ENCODE measurements around the gene SERTAD3. TPM values are rescaled to one million over a fixed set of nuclear protein-coding genes. Genes with fewer than 3 reads are reported as not detected.
"Not testable (repeated sequence)": the region's sequence is repeated elsewhere in the genome, so short reads cannot be mapped to it uniquely, and the experiment has no call there.

SERTAD3 gene
- total RNA-seq, 2 donors from 2014 or later = 22.7 to 37.3 TPM

- TF ChIP-seq POLR2AphosphoS5 (IDR thresholded peaks at IDR 0.05) (no peak), CTCF (IDR thresholded peaks at IDR 0.05) (no peak), POLR2A (IDR thresholded peaks at IDR 0.05) (no peak)
- no peaks in the 10 kb centered on the region for H3K36me3 ChIP-seq
- intact Hi-C loops (cut with DNase I) = no loop called here
- no peak overlapping the region for H3K27ac ChIP-seq
- DNase-seq (ENCODE audit: low spot score) = no peak
- no peaks in the 10 kb centered on the region for H3K27me3 ChIP-seq (replicated peaks; ENCODE audit: insufficient read depth)
- no peaks in the 10 kb centered on the region for H3K9me3 ChIP-seq
- H3K4me3 ChIP-seq = no peak overlapping the region
- no peaks in the 10 kb centered on the region for H3K4me1 ChIP-seq (replicated peaks)
- 84% methylated on average over 3 of the region's 3 CpGs for WGBS
Measured at GRCh38 chr19:40486017-40486416, 41.9 kb upstream of the SERTAD3 start.

DNA sequence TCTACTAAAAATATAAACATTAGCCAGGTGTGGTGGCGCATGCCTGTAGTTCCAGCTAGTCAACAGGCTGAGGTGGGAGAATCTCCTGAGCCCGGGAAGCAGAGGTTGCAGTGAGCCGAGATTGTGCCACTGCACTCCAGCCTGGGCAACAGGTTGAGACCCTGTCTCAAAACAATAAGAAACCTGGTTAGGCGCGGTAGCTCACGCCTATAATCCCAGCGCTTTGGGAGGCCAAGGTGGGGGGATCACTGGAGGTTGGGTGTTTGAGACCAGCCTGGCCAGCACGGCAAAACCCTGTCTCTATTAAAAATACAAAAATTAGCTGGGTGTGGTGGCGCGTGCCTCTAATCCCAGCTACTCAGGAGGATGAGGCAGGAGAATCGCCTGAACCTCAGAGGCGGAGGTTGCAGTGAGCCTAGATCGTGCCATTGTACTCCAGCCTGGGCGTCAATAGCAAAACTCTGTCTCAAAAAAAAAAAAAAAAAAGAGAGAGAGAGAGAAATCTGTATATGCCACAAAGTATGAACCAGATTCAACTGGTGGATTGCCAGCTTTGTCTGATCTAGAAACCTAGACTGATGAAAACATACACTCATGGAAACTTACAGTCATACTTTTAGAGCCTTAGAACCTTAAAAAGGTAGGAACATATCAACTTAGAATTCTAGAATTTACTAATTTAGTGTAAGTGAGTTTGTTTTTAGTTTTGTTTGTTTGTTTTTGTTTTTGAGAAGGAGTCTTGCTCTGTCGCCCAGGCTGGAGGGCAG, 31.9 kb upstream of the SERTAD3 start:
- intact Hi-C loops (cut with DNase I) = not testable (repeated sequence)

DNA sequence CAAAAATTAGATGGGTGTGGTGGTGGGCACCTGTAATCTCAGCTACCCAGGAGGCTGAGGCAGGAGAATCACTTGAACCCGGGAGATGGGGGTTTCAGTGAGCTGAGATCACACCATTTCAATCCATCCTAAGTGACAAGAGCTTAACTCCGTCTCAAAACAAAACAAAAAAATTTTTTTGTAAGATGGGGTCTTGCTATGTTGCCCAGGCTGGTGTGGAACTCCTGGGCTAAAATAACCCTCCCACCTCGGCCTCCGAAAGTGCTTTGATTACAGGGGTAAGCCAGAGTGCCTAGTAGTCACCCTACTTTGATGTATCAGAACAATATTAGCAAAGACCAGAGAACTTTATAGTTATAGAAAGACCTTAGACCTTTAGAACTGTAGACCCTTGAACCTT, 30.6 kb upstream of the SERTAD3 start:
- Histone ChIP-seq H3K36me3 (no peaks in the 10 kb centered on the region), H3K27ac (no peak overlapping the region), H3K4me1 (replicated peaks) (no peaks in the 10 kb centered on the region), H3K9me3 (no peaks in the 10 kb centered on the region), H3K27me3 (replicated peaks; ENCODE audit: insufficient read depth) (no peaks in the 10 kb centered on the region), H3K4me3 (no peak overlapping the region)
- no peak for DNase-seq (ENCODE audit: low spot score)
- WGBS = 96% methylated on average over 4 of the region's 4 CpGs
- no peak for TF ChIP-seq POLR2A (IDR thresholded peaks at IDR 0.05)
- intact Hi-C loops (cut with DNase I) = no loop called here

More for the DNA sequence above, 31.9 kb upstream of the SERTAD3 start:
- H3K27me3 ChIP-seq (replicated peaks; ENCODE audit: insufficient read depth); H3K4me1 ChIP-seq (replicated peaks); H3K9me3 ChIP-seq; H3K4me3 ChIP-seq; DNase-seq (ENCODE audit: low spot score); H3K36me3 ChIP-seq; H3K27ac ChIP-seq: not testable (repeated sequence)
- WGBS = 92% methylated on average over 15 of the region's 15 CpGs

GRCh38 chr19:40472516-40472915, 28.4 kb upstream of the SERTAD3 start:
- no peaks in the 10 kb centered on the region for H3K9me3 ChIP-seq
- no peaks in the 10 kb centered on the region for H3K4me1 ChIP-seq (replicated peaks)
- H3K36me3 ChIP-seq = no peaks in the 10 kb centered on the region
- H3K4me3 ChIP-seq = no peak overlapping the region
- intact Hi-C loops (cut with DNase I) = no loop called here
- 87% methylated on average over 13 of the region's 13 CpGs for WGBS
- no peak for TF ChIP-seq POLR2A (IDR thresholded peaks at IDR 0.05)
- no peak for DNase-seq (ENCODE audit: low spot score)
- H3K27me3 ChIP-seq (replicated peaks; ENCODE audit: insufficient read depth) = no peaks in the 10 kb centered on the region
- H3K27ac ChIP-seq = no peak overlapping the region

- Histone ChIP-seq H3K4me3 (no peak overlapping the region), H3K36me3 (no peaks in the 10 kb centered on the region), H3K27me3 (replicated peaks; ENCODE audit: insufficient read depth) (no peaks in the 10 kb centered on the region), H3K4me1 (replicated peaks) (peaks cover 6% of the 10 kb centered on the region), H3K27ac (no peak overlapping the region), H3K9me3 (no peaks in the 10 kb centered on the region)
- 92% methylated on average over 3 of the region's 3 CpGs for WGBS
- intact Hi-C loops (cut with DNase I) = no loop called here
- TF ChIP-seq POLR2AphosphoS5 (IDR thresholded peaks at IDR 0.05) (no peak), POLR2A (IDR thresholded peaks at IDR 0.05) (no peak), CTCF (IDR thresholded peaks at IDR 0.05) (no peak)
- DNase-seq (ENCODE audit: low spot score) = no peak
Measured at GRCh38 chr19:40471111-40471510, 27.0 kb upstream of the SERTAD3 start.

DNA sequence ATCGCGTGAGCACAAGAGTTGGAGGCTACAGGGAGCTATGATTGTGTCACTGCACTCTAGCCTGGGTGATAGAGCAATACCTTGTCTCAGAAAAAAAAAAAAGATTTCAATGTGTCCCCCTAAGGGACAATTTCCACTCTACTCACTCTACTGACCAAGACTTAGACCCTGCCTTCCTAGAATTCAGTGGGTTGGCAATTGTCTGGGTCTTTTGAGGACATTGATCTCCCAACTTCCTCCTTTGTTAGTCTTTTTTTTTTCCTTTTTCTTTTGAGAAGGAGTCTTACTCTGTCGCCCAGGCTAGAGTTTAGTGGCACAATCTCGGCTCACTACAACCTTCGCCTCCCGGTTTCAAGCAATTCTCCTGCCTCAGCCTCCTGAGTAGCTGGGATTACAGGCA, 24.9 kb upstream of the SERTAD3 start:
- DNase-seq (ENCODE audit: low spot score) = no peak
- H3K4me1 ChIP-seq (replicated peaks) = peaks cover 6% of the 10 kb centered on the region
- H3K36me3 ChIP-seq = no peaks in the 10 kb centered on the region
- no peaks in the 10 kb centered on the region for H3K9me3 ChIP-seq
- H3K27me3 ChIP-seq (replicated peaks; ENCODE audit: insufficient read depth) = no peaks in the 10 kb centered on the region
- WGBS = 97% methylated on average over 6 of the region's 6 CpGs
- TF ChIP-seq POLR2A (IDR thresholded peaks at IDR 0.05) (no peak), CTCF (IDR thresholded peaks at IDR 0.05) (no peak), POLR2AphosphoS5 (IDR thresholded peaks at IDR 0.05) (no peak)
- no peak overlapping the region for H3K27ac ChIP-seq
- intact Hi-C loops (cut with DNase I) = loop anchor here (5.0 to 10.0 kb wide), 4 partner anchors 56 to 166 kb away; partner anchors contain the start of genes LTBP4 and SHKBP1
- H3K4me3 ChIP-seq = no peak overlapping the region
